ENCODE measurements around the gene NCKAP5L. TPM values are rescaled to one million over a fixed set of nuclear protein-coding genes. Genes with fewer than 3 reads are reported as not detected.

The NCKAP5L gene
- total and polyA plus RNA-seq, 2 donors (not counting 1 experiment from before 2014, with no cell fraction given), result 3.9 to 14.2 TPM

- H4K20me1 ChIP-seq (ENCODE audit: control insufficient read depth, extremely low read depth, insufficient read depth, low read length), result no peaks in the 10 kb centered on the region
- no peaks in the 10 kb centered on the region for H3K79me2 ChIP-seq (ENCODE audit: control insufficient read depth, insufficient read depth, low read length)
- no peak overlapping the region for H3K4me2 ChIP-seq (ENCODE audit: extremely low read depth, insufficient read depth, low read length)
- H3K4me1 ChIP-seq (ENCODE audit: control insufficient read depth, extremely low read depth, insufficient read depth, low read length), result no peaks in the 10 kb centered on the region
- no peak overlapping the region for H3K27ac ChIP-seq (ENCODE audit: insufficient read depth, low read length)
- peaks cover 9% of the 10 kb centered on the region for H3K36me3 ChIP-seq (ENCODE audit: control insufficient read depth, insufficient read depth, low read length)
- no peak overlapping the region for H3K4me3 ChIP-seq (replicated peaks in 1 of 4; ENCODE audit: control extremely low read depth in 1 of 4, insufficient read depth in 1 of 4, low read depth in 3 of 4, low read length in 4 of 4)
- H3K9me3 ChIP-seq (ENCODE audit: control insufficient read depth, insufficient read depth, low read depth, low read length), result no peaks in the 10 kb centered on the region
- TF ChIP-seq EZH2 (IDR thresholded peaks at IDR 0.05; ENCODE audit: low read length, missing control alignments) (no peak), CTCF (conservative IDR thresholded peaks at IDR 0.05 in 1 of 2, IDR thresholded peaks at IDR 0.05 in 1 of 2; ENCODE audit: low read depth in 1 of 2, low read length in 2 of 2) (no peak)
- no peak overlapping the region for H2AFZ ChIP-seq (ENCODE audit: low read length)
- DNase-seq (ENCODE audit: low read depth in 2 of 2), result no peak
- H3K9ac ChIP-seq (ENCODE audit: insufficient read depth, low read length), result no peak overlapping the region
- H3K27me3 ChIP-seq (ENCODE audit: control insufficient read depth, insufficient read depth, low read length), result no peaks in the 10 kb centered on the region
Observed at GRCh38 chr12:49793620-49794019, 34.6 kb downstream of the NCKAP5L start.

- H3K27ac ChIP-seq (ENCODE audit: insufficient read depth, low read length), result no peak overlapping the region
- no peak overlapping the region for H2AFZ ChIP-seq (ENCODE audit: low read length)
- H3K4me2 ChIP-seq (ENCODE audit: extremely low read depth, insufficient read depth, low read length), result no peak overlapping the region
- no peak for DNase-seq (ENCODE audit: low read depth in 2 of 2)
- no peaks in the 10 kb centered on the region for H4K20me1 ChIP-seq (ENCODE audit: control insufficient read depth, extremely low read depth, insufficient read depth, low read length)
- H3K9me3 ChIP-seq (ENCODE audit: control insufficient read depth, insufficient read depth, low read depth, low read length), result no peaks in the 10 kb centered on the region
- no peak overlapping the region for H3K9ac ChIP-seq (ENCODE audit: insufficient read depth, low read length)
- H3K4me1 ChIP-seq (ENCODE audit: control insufficient read depth, extremely low read depth, insufficient read depth, low read length), result no peaks in the 10 kb centered on the region
- H3K36me3 ChIP-seq (ENCODE audit: control insufficient read depth, insufficient read depth, low read length), result peaks cover 8% of the 10 kb centered on the region
- no peaks in the 10 kb centered on the region for H3K27me3 ChIP-seq (ENCODE audit: control insufficient read depth, insufficient read depth, low read length)
- no peaks in the 10 kb centered on the region for H3K79me2 ChIP-seq (ENCODE audit: control insufficient read depth, insufficient read depth, low read length)
- TF ChIP-seq EZH2 (IDR thresholded peaks at IDR 0.05; ENCODE audit: low read length, missing control alignments), result no peak
- no peak for TF ChIP-seq CTCF (conservative IDR thresholded peaks at IDR 0.05 in 1 of 2, IDR thresholded peaks at IDR 0.05 in 1 of 2; ENCODE audit: low read depth in 1 of 2, low read length in 2 of 2)
- no peak overlapping the region for H3K4me3 ChIP-seq (replicated peaks in 1 of 4; ENCODE audit: control extremely low read depth in 1 of 4, insufficient read depth in 1 of 4, low read depth in 3 of 4, low read length in 4 of 4)
Observed at GRCh38 chr12:49792976-49793580, 35.1 kb downstream of the NCKAP5L start.

GRCh38 chr12:49792181-49792970 is 35.8 kb downstream of the NCKAP5L start:
- H3K79me2 ChIP-seq (ENCODE audit: control insufficient read depth, insufficient read depth, low read length), result no peaks in the 10 kb centered on the region
- H2AFZ ChIP-seq (ENCODE audit: low read length), result no peak overlapping the region
- no peaks in the 10 kb centered on the region for H3K9me3 ChIP-seq (ENCODE audit: control insufficient read depth, insufficient read depth, low read depth, low read length)
- H3K9ac ChIP-seq (ENCODE audit: insufficient read depth, low read length), result no peak overlapping the region
- no peaks in the 10 kb centered on the region for H3K27me3 ChIP-seq (ENCODE audit: control insufficient read depth, insufficient read depth, low read length)
- no peaks in the 10 kb centered on the region for H4K20me1 ChIP-seq (ENCODE audit: control insufficient read depth, extremely low read depth, insufficient read depth, low read length)
- no peaks in the 10 kb centered on the region for H3K4me1 ChIP-seq (ENCODE audit: control insufficient read depth, extremely low read depth, insufficient read depth, low read length)
- H3K27ac ChIP-seq (ENCODE audit: insufficient read depth, low read length), result no peak overlapping the region
- peaks cover 5% of the 10 kb centered on the region for H3K36me3 ChIP-seq (ENCODE audit: control insufficient read depth, insufficient read depth, low read length)
- DNase-seq (ENCODE audit: low read depth in 2 of 2), result no peak
- TF ChIP-seq EZH2 (IDR thresholded peaks at IDR 0.05; ENCODE audit: low read length, missing control alignments) (no peak), CTCF (conservative IDR thresholded peaks at IDR 0.05 in 1 of 2, IDR thresholded peaks at IDR 0.05 in 1 of 2; ENCODE audit: low read depth in 1 of 2, low read length in 2 of 2) (no peak)
- no peak overlapping the region for H3K4me3 ChIP-seq (replicated peaks in 1 of 4; ENCODE audit: control extremely low read depth in 1 of 4, insufficient read depth in 1 of 4, low read depth in 3 of 4, low read length in 4 of 4)
- H3K4me2 ChIP-seq (ENCODE audit: extremely low read depth, insufficient read depth, low read length), result no peak overlapping the region

All from fibroblast of lung (primary cell).